ENCODE results near the gene PTGIS. TPM values are rescaled to one million over a fixed set of nuclear protein-coding genes. Genes with fewer than 3 reads are reported as not detected.
A peak's percentile ranks its signal among the peaks of the same experiment; 100 is the strongest.
"Not testable (repeated sequence)": the region's sequence is repeated elsewhere in the genome, so short reads cannot be mapped to it uniquely, and the experiment has no call there.

PTGIS gene
- total RNA-seq, 2 donors from 2014 or later: 12.9 to 34.6 TPM

GRCh38 chr20:49614338-49615050 lies 46.6 kb upstream of the PTGIS start:
- Histone ChIP-seq H3K9me3 (no peaks in the 10 kb centered on the region), H3K27me3 (replicated peaks; ENCODE audit: insufficient read depth) (no peaks in the 10 kb centered on the region), H3K36me3 (no peaks in the 10 kb centered on the region), H3K27ac (no peak overlapping the region), H3K4me3 (no peak overlapping the region), H3K4me1 (replicated peaks) (no peaks in the 10 kb centered on the region)
- no peak for DNase-seq (ENCODE audit: low spot score)
- intact Hi-C loops (cut with DNase I): no loop called here
- 80% methylated on average over 13 of the region's 13 CpGs for WGBS
- TF ChIP-seq, protein P1, sequence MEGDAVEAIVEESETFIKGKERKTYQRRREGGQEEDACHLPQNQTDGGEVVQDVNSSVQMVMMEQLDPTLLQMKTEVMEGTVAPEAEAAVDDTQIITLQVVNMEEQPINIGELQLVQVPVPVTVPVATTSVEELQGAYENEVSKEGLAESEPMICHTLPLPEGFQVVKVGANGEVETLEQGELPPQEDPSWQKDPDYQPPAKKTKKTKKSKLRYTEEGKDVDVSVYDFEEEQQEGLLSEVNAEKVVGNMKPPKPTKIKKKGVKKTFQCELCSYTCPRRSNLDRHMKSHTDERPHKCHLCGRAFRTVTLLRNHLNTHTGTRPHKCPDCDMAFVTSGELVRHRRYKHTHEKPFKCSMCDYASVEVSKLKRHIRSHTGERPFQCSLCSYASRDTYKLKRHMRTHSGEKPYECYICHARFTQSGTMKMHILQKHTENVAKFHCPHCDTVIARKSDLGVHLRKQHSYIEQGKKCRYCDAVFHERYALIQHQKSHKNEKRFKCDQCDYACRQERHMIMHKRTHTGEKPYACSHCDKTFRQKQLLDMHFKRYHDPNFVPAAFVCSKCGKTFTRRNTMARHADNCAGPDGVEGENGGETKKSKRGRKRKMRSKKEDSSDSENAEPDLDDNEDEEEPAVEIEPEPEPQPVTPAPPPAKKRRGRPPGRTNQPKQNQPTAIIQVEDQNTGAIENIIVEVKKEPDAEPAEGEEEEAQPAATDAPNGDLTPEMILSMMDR (IDR thresholded peaks at IDR 0.05): no peak
- no peak for TF ChIP-seq POLR2A (IDR thresholded peaks at IDR 0.05)
- TF ChIP-seq POLR2AphosphoS5 (IDR thresholded peaks at IDR 0.05): no peak

DNA sequence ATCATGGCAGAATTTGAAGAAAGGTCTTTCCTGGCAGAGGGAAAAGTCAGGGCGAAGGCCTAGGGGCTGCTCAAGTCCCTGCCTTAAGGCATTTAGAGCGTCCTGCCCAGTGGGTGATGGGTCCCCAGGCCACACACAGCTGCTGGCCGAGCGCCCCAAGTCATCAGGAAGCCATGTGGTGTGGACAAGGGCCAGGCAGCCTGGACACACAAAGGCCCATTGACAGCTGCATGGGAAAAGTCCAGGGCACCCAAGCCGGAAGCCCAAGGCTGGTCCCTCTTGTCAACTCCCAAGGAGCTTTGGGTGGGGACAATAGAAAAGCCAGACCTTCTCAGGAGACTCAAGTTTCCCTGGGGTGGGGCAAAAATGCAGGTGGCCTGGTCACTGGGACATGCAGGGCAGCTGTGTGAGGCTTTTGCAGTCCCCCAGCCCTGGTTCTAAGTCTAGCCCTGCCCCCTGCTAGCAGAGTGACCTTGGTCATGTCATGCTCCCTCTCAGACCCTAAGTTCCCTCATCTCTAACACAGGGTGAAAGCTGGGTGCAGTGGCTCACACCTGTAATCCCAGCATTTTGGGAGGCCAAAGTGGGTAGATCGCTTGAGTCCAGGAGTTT lies 44.3 kb upstream of the PTGIS start:
- Histone ChIP-seq H3K4me3 (no peak overlapping the region), H3K36me3 (no peaks in the 10 kb centered on the region), H3K27ac (no peak overlapping the region), H3K27me3 (replicated peaks; ENCODE audit: insufficient read depth) (no peaks in the 10 kb centered on the region), H3K4me1 (replicated peaks) (no peaks in the 10 kb centered on the region), H3K9me3 (no peaks in the 10 kb centered on the region)
- no peak for DNase-seq (ENCODE audit: low spot score)
- 93% methylated on average over 6 of the region's 6 CpGs for WGBS
- TF ChIP-seq POLR2AphosphoS5 (IDR thresholded peaks at IDR 0.05) (no peak), POLR2A (IDR thresholded peaks at IDR 0.05) (no peak)
- TF ChIP-seq, protein P1 (IDR thresholded peaks at IDR 0.05): no peak
- intact Hi-C loops (cut with DNase I): no loop called here

GRCh38 chr20:49611539-49612126 lies 43.7 kb upstream of the PTGIS start:
- 76% methylated on average over 6 of the region's 6 CpGs for WGBS
- H3K4me3 ChIP-seq; H3K27ac ChIP-seq; DNase-seq (ENCODE audit: low spot score); H3K27me3 ChIP-seq (replicated peaks; ENCODE audit: insufficient read depth); H3K4me1 ChIP-seq (replicated peaks); H3K9me3 ChIP-seq; H3K36me3 ChIP-seq: not testable (repeated sequence)
- intact Hi-C loops (cut with DNase I): loop anchor here (2.0 kb wide), 2 partner anchors 235 to 315 kb away; no protein-coding TSS in a partner anchor

GRCh38 chr20:49610691-49611538 lies 43.0 kb upstream of the PTGIS start:
- WGBS: 15% methylated on average over 48 of the region's 48 CpGs

More at GRCh38 chr20:49610691-49611538, 43.0 kb upstream of the PTGIS start:
- no peak overlapping the region for H3K4me3 ChIP-seq
- H3K4me1 ChIP-seq (replicated peaks): no peaks in the 10 kb centered on the region
- no peak overlapping the region for H3K27ac ChIP-seq
- H3K27me3 ChIP-seq (replicated peaks; ENCODE audit: insufficient read depth): no peaks in the 10 kb centered on the region
- peak; percentile 68 for DNase-seq (ENCODE audit: low spot score)
- intact Hi-C loops (cut with DNase I): loop anchor here (2.0 kb wide), 2 partner anchors 236 to 316 kb away; no protein-coding TSS in a partner anchor
- TF ChIP-seq POLR2AphosphoS5 (IDR thresholded peaks at IDR 0.05) (peak; percentile 33), POLR2A (IDR thresholded peaks at IDR 0.05) (peak; percentile 8)
- TF ChIP-seq, protein P1 (IDR thresholded peaks at IDR 0.05): peak; percentile 98 to 100 (median 99)
- no peaks in the 10 kb centered on the region for H3K36me3 ChIP-seq
- H3K9me3 ChIP-seq: no peaks in the 10 kb centered on the region

All from prostate gland (tissue), 2 donors.